ENCODE measurements around the gene CLCN3.
"Not testable (repeated sequence)": the region's sequence is repeated elsewhere in the genome, so short reads cannot be mapped to it uniquely, and the experiment has no call there.

The CLCN3 gene

GRCh38 chr4:169615467-169616106 lies 4.8 kb upstream of the CLCN3 start:
- no peak overlapping the region for H3K27ac ChIP-seq
- H3K4me3 ChIP-seq = no peak overlapping the region

- Histone ChIP-seq H3K27ac (no peak overlapping the region), H3K4me3 (no peak overlapping the region)
Measured at GRCh38 chr4:169616846-169617245, 3.5 kb upstream of the CLCN3 start.

GRCh38 chr4:169617306-169617705 lies 3.1 kb upstream of the CLCN3 start:
- H3K27ac ChIP-seq = no peak overlapping the region
- no peak overlapping the region for H3K4me3 ChIP-seq

GRCh38 chr4:169618286-169618685 lies 2.1 kb upstream of the CLCN3 start:
- Histone ChIP-seq H3K27ac (no peak overlapping the region), H3K4me3 (no peak overlapping the region)

GRCh38 chr4:169618986-169619385 lies 1.4 kb upstream of the CLCN3 start:
- Histone ChIP-seq H3K4me3 (peak overlapping the region in 2 of 7 experiments; percentile 66 to 73), H3K27ac (peak overlapping the region in 13 of 21 experiments; percentile 28 to 96 (median 92))

GRCh38 chr4:169619518-169619957 lies 840 bp upstream of the CLCN3 start:
- H3K4me3 ChIP-seq = peak overlapping the region; percentile 54 to 76 (median 63)
- H3K27ac ChIP-seq = peak overlapping the region; percentile 52 to 96 (median 91)

- peak overlapping the region; percentile 54 to 76 (median 63) for H3K4me3 ChIP-seq
Measured at GRCh38 chr4:169620880-169621248, 486 bp downstream of the CLCN3 start.

GRCh38 chr4:169621731-169622492 lies 1.5 kb downstream of the CLCN3 start:
- H3K4me3 ChIP-seq = peak overlapping the region; percentile 54 to 76 (median 63)
- peak overlapping the region in 17 of 21 experiments; percentile 13 to 96 (median 91) for H3K27ac ChIP-seq

More at GRCh38 chr4:169620880-169621248, 486 bp downstream of the CLCN3 start:
- H3K27ac ChIP-seq = peak overlapping the region; percentile 45 to 96 (median 91)

GRCh38 chr4:169622566-169622965 lies 2.2 kb downstream of the CLCN3 start:
- H3K27ac ChIP-seq = peak overlapping the region in 15 of 21 experiments; percentile 13 to 96 (median 91)
- H3K4me3 ChIP-seq = peak overlapping the region in 5 of 7 experiments; percentile 54 to 73 (median 63)

GRCh38 chr4:169624012-169624411 lies 3.6 kb downstream of the CLCN3 start:
- not testable (repeated sequence) for H3K4me3 ChIP-seq, H3K27ac ChIP-seq

- no peak overlapping the region for H3K27ac ChIP-seq
- H3K4me3 ChIP-seq = no peak overlapping the region
Measured at GRCh38 chr4:169625886-169626285, 5.5 kb downstream of the CLCN3 start.

GRCh38 chr4:169626331-169627282 lies 6.2 kb downstream of the CLCN3 start:
- peak overlapping the region in 7 of 21 experiments; percentile 0 to 38 (median 10) for H3K27ac ChIP-seq
- H3K4me3 ChIP-seq = no peak overlapping the region

- H3K27ac ChIP-seq = peak overlapping the region in 5 of 21 experiments; percentile 1 to 38 (median 10)
- H3K4me3 ChIP-seq = no peak overlapping the region
Measured at GRCh38 chr4:169627307-169627706, 6.9 kb downstream of the CLCN3 start.

GRCh38 chr4:169628579-169628978 lies 8.2 kb downstream of the CLCN3 start:
- no peak overlapping the region for H3K4me3 ChIP-seq
- H3K27ac ChIP-seq = no peak overlapping the region

GRCh38 chr4:169630069-169630468 lies 9.7 kb downstream of the CLCN3 start:
- H3K27ac ChIP-seq = no peak overlapping the region
- H3K4me3 ChIP-seq = no peak overlapping the region

- no peak overlapping the region for H3K4me3 ChIP-seq
- peak overlapping the region in 1 of 21 experiments; percentile 15 for H3K27ac ChIP-seq
Measured at GRCh38 chr4:169632896-169633295, 12.5 kb downstream of the CLCN3 start.

GRCh38 chr4:169634975-169635374 lies 14.6 kb downstream of the CLCN3 start:
- peak overlapping the region in 9 of 21 experiments; percentile 30 to 62 (median 51) for H3K27ac ChIP-seq
- H3K4me3 ChIP-seq = no peak overlapping the region

- Histone ChIP-seq H3K4me3 (no peak overlapping the region), H3K27ac (peak overlapping the region in 7 of 21 experiments; percentile 5 to 48 (median 25))
Measured at GRCh38 chr4:169640261-169640870, 20.0 kb downstream of the CLCN3 start.

GRCh38 chr4:169644802-169645201 lies 24.4 kb downstream of the CLCN3 start:
- Histone ChIP-seq H3K4me3 (no peak overlapping the region), H3K27ac (no peak overlapping the region)

Data from skin epidermis (tissue), 12 donors.